ENCODE measurements around the gene PCDHGA3.
A peak's percentile ranks its signal among the peaks of the same experiment; 100 is the strongest.
"Not testable (repeated sequence)": the region's sequence is repeated elsewhere in the genome, so short reads cannot be mapped to it uniquely, and the experiment has no call there.

The PCDHGA3 gene

GRCh38 chr5:141349917-141350619 is 6.4 kb downstream of the PCDHGA3 start, which contains the start of gene PCDHGB1:
Gene PCDHGB1 (plus strand): TSS chr5:141350099. CDS start chr5:141350261, 162 bp downstream.
- peak; percentile 41 for DNase-seq

DNA sequence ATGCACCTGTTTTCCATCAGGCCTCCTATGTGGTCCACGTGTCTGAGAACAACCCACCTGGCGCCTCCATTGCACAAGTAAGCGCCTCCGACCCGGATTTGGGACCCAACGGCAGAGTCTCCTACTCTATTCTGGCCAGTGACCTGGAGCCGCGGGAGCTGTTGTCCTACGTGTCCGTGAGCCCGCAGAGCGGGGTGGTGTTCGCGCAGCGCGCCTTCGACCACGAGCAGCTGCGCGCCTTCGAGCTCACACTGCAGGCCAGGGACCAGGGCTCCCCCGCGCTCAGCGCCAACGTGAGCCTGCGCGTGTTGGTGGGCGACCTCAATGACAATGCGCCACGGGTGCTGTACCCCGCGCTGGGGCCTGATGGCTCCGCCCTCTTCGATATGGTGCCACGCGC is 8.0 kb downstream of the PCDHGA3 start:
- DNase-seq, result no peak

GRCh38 chr5:141354900-141355469 is 11.4 kb downstream of the PCDHGA3 start, which contains the start of gene PCDHGA4:
Gene PCDHGA4 (plus strand): TSS chr5:141355021. CDS start chr5:141355108, 87 bp downstream.
- DNase-seq, result no peak

GRCh38 chr5:141355641-141356040 is 12.0 kb downstream of the PCDHGA3 start:
- no peak for DNase-seq

DNA sequence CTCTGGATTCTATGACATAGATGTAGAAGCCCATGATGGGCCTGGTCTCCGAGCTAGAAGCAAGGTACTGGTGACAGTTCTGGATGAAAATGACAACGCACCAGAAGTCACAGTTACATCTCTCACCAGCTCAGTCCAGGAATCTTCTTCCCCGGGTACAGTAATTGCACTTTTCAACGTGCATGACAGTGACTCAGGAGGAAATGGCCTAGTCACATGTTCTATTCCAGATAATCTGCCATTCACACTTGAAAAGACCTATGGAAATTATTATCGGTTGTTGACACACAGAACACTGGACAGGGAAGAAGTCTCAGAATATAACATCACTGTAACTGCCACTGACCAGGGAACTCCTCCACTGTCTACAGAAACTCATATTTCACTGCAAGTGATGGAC is 12.5 kb downstream of the PCDHGA3 start:
- no peak for DNase-seq

GRCh38 chr5:141356950-141357349 is 13.3 kb downstream of the PCDHGA3 start:
- DNase-seq, result no peak

DNA sequence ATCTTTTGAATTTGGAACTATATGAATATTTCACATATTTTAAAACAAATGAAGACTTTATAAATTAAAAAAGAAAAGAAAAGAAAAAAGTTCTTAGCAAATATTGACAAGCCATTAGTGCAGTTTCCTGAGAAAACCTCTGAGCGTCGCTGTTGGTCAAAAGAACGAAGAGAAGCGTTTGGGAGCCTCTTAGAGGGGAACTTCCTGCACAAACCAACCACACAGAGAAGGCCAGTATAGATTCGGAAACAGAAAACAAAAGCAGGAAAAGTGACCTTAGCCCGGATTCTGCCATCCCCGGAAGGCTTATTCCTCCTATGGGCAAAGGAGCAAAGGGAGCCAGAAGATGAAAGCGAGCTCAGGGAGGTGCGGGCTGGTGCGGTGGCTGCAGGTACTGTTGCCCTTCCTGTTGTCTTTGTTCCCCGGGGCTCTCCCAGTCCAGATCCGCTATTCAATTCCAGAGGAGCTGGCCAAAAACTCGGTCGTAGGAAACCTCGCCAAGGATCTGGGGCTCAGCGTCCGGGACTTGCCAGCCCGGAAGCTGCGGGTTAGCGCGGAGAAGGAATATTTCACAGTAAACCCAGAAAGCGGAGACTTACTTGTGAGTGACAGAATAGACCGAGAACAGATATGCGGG is 16.3 kb downstream of the PCDHGA3 start, which contains the start of gene PCDHGB2:
TSS of gene PCDHGB2 (plus strand) at position 205 of the 637 bp plus-strand sequence. CDS start at position 347, 142 bp downstream.
- peak; percentile 32 for DNase-seq

- DNase-seq, result no peak
These were observed 17.1 kb downstream of the PCDHGA3 start for GRCh38 chr5:141360685-141361084.

DNA sequence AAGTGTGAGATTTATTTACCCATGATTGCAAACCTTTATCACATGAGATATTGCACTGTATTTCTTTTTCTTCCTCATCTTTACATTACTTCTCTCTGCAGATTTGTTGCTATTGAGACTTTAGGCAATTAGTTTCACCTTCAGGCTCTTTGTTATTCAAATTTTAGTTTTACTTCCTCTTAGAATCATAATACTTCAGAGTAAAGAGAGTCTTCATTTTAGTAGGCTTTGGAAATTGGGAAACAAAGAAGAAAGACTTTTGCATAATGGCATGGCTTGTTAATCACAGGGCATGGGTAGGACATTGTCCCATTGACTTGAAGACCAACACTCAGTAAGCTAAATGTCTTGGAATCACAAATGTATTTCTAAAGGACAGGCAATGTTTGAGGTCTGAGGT is 19.1 kb downstream of the PCDHGA3 start:
- no peak for DNase-seq

DNA sequence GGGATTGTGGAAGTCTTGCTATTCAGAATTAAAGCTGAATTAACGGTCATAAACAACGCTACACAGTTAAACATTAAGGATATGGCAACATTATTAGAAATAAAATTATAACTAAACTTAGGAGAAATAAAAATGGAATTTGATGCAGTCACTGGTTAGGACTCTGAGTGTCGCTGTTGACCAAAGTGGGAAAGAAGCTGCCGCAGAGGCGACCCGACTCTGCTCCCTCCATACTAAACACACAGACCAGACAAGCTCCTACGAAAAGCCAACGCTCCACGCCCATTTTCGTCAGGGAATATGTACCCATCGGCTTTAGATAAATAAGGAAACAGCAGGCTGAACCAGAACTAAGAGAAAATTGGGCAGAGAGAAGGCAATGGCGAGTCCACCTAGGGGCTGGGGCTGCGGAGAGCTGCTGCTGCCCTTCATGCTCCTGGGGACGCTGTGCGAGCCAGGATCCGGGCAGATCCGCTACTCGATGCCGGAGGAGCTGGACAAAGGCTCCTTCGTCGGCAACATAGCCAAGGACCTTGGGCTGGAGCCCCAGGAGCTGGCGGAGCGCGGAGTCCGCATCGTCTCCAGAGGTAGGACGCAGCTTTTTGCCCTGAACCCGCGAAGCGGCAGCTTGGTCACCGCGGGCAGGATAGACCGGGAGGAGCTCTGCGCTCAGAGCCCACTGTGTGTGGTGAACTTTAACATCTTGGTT is 20.5 kb downstream of the PCDHGA3 start, which contains the start of gene PCDHGA5:
TSS of gene PCDHGA5 (plus strand) at position 211 of the 709 bp plus-strand sequence. CDS start at position 380, 169 bp downstream.
- no peak for DNase-seq

DNA sequence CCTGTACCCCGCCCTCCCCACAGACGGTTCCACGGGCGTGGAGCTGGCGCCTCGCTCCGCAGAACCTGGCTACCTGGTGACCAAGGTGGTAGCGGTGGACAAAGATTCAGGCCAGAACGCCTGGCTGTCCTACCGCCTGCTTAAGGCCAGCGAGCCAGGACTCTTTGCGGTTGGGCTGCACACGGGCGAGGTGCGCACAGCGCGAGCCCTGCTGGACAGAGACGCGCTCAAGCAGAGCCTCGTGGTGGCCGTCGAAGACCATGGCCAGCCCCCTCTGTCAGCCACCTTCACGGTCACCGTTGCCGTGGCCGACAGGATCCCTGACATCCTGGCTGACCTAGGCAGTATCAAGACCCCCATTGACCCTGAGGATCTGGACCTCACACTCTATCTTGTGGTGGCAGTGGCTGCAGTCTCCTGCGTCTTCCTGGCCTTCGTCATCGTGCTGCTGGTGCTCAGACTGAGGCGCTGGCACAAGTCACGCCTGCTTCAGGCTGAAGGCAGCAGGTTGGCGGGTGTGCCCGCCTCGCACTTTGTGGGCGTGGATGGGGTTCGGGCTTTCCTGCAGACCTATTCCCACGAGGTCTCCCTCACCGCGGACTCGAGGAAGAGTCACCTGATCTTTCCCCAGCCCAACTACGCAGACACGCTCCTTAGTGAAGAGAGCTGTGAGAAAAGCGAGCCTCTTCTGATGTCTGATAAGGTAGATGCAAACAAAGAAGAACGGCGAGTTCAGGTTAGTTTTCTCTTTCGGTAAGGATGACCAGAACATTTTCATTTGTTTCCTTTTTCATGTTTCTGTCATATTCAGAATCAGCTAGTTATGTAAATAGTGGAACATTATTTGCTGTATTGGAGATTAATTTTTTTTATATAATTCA is 22.6 kb downstream of the PCDHGA3 start:
- no peak for DNase-seq

GRCh38 chr5:141369994-141370848 is 26.6 kb downstream of the PCDHGA3 start, which contains the start of gene PCDHGB3:
Gene PCDHGB3 (plus strand): TSS chr5:141370242. CDS start chr5:141370395, 153 bp downstream.
- DNase-seq, result no peak

GRCh38 chr5:141371572-141372475 is 28.2 kb downstream of the PCDHGA3 start:
- no peak for DNase-seq

DNA sequence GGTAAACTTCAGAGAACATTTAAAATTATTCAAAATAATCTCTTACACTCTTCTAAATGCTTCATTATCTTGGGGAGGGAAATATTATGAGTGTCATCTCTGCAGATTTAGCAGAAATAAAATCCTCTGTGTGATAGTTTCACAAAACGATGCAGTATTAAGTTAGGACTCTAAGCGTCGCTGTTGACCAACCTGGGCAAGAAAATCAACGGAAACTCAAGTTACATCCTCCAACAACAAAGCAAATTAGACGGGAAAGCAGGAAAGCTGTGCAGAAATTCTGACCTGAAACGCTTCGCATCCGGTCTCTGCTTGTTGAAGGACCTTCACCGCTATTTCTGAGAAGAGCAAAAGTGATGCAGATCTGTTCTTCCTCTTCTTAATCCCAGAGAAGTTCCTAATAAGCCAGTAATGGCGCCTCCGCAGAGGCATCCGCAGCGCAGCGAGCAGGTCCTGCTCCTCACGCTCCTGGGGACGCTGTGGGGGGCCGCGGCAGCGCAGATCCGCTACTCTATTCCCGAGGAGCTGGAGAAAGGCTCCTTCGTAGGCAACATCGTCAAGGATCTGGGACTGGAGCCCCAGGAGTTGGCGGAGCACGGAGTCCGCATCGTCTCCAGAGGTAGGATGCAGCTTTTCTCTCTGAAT is 30.2 kb downstream of the PCDHGA3 start, which contains the start of gene PCDHGA6:
TSS of gene PCDHGA6 (plus strand) at position 219 of the 645 bp plus-strand sequence. CDS start at position 412, 193 bp downstream.
- no peak for DNase-seq

DNA sequence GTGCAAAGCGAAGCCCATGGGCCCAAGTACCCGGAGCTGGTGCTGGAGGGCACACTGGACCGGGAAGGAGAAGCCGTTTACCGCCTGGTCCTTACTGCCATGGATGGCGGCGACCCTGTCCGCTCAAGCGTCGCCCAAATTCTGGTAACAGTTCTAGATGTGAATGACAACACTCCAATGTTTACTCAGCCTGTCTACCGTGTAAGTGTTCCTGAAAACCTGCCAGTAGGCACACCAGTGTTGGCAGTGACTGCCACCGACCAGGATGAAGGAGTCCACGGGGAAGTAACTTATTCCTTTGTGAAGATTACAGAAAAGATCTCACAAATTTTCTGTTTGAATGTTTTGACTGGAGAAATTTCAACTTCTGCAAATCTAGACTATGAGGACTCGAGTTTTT is 31.0 kb downstream of the PCDHGA3 start:
- DNase-seq, result no peak

- DNase-seq, result not testable (repeated sequence)
These were observed 32.0 kb downstream of the PCDHGA3 start for GRCh38 chr5:141375444-141376155.

DNA sequence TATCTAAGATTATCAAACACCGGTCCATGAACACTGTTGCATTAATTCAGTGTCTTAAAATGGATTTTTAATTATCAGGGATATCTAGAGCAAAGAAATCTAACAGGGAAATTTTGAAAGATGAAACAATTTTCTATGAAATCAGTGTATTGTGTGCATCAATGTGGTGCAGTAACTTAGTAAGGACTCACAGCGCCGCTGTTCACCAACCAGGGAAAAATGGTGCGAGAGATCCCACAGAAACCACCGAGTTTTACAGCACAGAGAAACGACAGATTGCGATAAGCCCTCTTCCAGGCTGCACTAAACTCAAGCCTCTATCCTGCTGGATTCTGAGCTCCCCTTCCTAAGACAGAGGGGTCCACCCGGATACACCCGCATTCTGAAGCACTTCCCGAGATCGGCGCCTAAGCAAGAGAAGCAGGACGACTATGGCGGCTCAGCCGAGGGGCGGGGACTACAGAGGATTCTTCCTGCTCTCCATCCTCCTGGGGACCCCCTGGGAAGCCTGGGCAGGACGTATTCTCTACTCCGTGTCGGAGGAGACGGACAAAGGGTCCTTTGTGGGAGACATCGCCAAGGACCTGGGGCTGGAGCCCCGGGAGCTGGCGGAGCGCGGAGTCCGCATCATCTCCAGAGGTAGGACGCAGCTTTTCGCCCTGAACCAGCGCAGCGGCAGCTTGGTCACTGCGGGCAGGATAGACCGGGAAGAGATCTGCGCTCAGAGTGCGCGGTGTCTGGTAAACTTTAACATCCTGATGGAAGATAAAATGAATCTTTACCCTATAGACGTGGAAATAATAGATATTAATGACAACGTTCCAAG is 39.1 kb downstream of the PCDHGA3 start, which contains the start of gene PCDHGA7:
TSS of gene PCDHGA7 (plus strand) at position 274 of the 826 bp plus-strand sequence. CDS start at position 432, 158 bp downstream.
- no peak for DNase-seq
